Subcutaneous adipose tissue (tissue), 4 donors: Measurements from ENCODE around the gene PARP11. TPM values are rescaled to one million over a fixed set of nuclear protein-coding genes. Genes with fewer than 3 reads are reported as not detected.

Source experiments
- CTCF ChIP-seq: fragments of 450-650 bp; IDR thresholded peaks from one replicate; pipeline ENCODE4 v1.5.1; 2016; ENCODE audit warnings: low read depth, mild to moderate bottlenecking, control low read depth, antibody characterized with exemption, moderate library complexity
- total RNA-seq, 4 donors: library from RNA; depleted of rRNA; stranded (reverse); fragments of >200 nt; gene quantifications; one replicate each; pipeline ENCODE4 v1.1.0, GENCODE V29; 2016

PARP11 gene
- total RNA-seq, 4 donors from 2014 or later = 5.3 to 10.3 (median 8.6) TPM

GRCh38 chr12:3820122-3820521 is 53.1 kb downstream of the PARP11 start:
- no peak for TF ChIP-seq CTCF

GRCh38 chr12:3816266-3816665 is 56.9 kb downstream of the PARP11 start:
- no peak for TF ChIP-seq CTCF

- TF ChIP-seq CTCF = no peak
Measured at GRCh38 chr12:3815094-3815766, 58.0 kb downstream of the PARP11 start.

GRCh38 chr12:3810540-3810939 is 62.7 kb downstream of the PARP11 start:
- no peak for TF ChIP-seq CTCF

- no peak for TF ChIP-seq CTCF
Measured at GRCh38 chr12:3810016-3810370, 63.2 kb downstream of the PARP11 start.

GRCh38 chr12:3809357-3810015 is 63.7 kb downstream of the PARP11 start:
- TF ChIP-seq CTCF = no peak

GRCh38 chr12:3805077-3805476 is 68.1 kb downstream of the PARP11 start:
- TF ChIP-seq CTCF = no peak
